Thyroid gland (tissue), 4 donors: ENCODE measurements around the gene AIPL1.

Source experiments
- CTCF ChIP-seq, 6 experiments: fragments of 200-600 bp in 3 of 6; fragments of 450-650 bp in 3 of 6; sonication (generic) in 3 of 6; IDR thresholded peaks; one replicate each; pipeline ENCODE4 v1.5.1; 2016 to 2019; ENCODE audit warnings: antibody characterized with exemption in 6 of 6, mild to moderate bottlenecking in 2 of 6, inconsistent platforms in 1 of 6, moderate library complexity in 1 of 6
- POLR2A ChIP-seq, 2 donors: fragments of 450-650 bp; IDR thresholded peaks; one replicate each; pipeline ENCODE4 v1.6.1; 2017; ENCODE audit warnings: antibody characterized with exemption in 2 of 2, mild to moderate bottlenecking in 2 of 2, moderate library complexity in 1 of 2

- TF ChIP-seq CTCF (IDR thresholded peaks at IDR 0.05), result no peak
- TF ChIP-seq POLR2A (IDR thresholded peaks at IDR 0.05), result no peak
Observed at GRCh38 chr17:6387442-6387841, 47.5 kb downstream of the AIPL1 start.
